GM10266 (cell line): ENCODE data around the gene PTPRN2.

ENCODE experiments used
- DNase-seq: peaks from one replicate; pipeline ENCODE4 v3.0.0; 2012; ENCODE audit errors: extremely low spot score
- TF ChIP-seq, protein P1 (sequence below): IDR thresholded peaks from 2 replicates; pipeline ENCODE4 v1.5.1; 2012; ENCODE audit warnings: mild to moderate bottlenecking, low read depth; ENCODE audit not compliant: control insufficient read depth, insufficient read depth; ENCODE audit errors: missing control alignments

PTPRN2 gene

DNA sequence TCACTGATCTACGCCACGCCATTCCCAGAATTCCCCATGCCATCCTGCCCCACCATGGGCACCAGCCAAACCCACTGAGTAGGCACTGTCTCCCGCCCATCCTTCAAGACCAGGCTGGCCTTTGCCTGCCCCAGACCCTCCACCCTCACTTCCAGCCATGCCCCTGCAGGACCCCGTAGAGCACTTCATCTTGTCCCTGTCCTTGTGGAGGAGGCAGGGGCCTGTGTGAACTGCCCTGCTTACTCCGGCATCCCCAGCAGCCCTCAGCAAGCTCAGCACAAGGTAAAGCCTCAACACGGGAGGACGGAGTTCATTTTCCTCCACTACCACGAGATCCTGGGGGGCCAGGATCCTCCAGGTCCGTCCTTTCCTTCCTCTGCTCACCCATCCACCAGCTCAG is 577.7 kb downstream of the PTPRN2 start:
- no peak for DNase-seq
- TF ChIP-seq, protein P1, sequence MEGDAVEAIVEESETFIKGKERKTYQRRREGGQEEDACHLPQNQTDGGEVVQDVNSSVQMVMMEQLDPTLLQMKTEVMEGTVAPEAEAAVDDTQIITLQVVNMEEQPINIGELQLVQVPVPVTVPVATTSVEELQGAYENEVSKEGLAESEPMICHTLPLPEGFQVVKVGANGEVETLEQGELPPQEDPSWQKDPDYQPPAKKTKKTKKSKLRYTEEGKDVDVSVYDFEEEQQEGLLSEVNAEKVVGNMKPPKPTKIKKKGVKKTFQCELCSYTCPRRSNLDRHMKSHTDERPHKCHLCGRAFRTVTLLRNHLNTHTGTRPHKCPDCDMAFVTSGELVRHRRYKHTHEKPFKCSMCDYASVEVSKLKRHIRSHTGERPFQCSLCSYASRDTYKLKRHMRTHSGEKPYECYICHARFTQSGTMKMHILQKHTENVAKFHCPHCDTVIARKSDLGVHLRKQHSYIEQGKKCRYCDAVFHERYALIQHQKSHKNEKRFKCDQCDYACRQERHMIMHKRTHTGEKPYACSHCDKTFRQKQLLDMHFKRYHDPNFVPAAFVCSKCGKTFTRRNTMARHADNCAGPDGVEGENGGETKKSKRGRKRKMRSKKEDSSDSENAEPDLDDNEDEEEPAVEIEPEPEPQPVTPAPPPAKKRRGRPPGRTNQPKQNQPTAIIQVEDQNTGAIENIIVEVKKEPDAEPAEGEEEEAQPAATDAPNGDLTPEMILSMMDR, result no peak

DNA sequence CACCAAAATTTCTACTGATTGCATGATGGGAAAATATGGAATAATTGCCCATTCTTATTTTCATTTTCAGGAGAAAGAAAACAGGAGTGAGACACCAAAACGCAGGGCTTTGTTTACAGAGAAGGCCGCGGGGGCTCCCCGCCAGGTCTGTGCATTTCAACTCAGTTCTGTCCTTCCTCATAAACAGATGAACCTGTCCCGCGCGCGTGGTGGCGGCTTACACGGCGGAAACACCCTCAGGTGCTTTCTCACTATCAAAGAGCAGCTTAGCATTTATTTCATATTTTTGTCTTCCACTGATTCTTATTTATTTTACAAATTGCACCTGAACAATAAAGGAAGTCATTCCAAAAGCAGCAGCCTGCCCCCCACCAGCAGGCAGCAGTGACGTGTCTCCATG is 579.4 kb downstream of the PTPRN2 start:
- TF ChIP-seq, protein P1, result no peak
- DNase-seq, result no peak

DNA sequence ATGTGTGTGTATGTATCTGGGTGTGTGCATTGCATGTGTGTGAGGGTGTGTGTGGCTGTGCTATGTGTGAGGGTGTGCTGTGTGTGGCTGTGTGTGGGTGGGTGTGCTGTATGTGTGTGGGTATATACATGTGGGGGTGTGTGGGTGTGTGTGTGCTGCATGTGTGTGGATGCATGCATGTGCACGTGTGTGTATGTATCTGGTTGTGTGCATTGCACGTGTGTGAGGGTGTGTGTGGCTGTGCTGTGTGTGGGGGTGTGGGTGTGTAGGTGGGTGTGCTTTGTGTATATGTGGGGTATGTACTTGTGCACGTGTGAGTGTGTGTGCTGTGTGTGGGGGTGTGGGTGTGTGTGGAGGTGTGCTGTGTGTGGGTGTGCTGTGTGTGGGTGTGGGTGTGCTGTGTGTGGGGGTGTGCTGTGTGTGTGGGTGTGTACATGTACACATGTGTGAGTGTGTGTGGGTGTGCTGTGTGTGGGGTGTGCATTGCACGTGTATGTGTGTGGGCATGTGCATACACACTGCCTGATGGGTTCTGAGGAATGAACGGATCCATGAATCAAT is 579.8 kb downstream of the PTPRN2 start:
- TF ChIP-seq, protein P1, result no peak
- no peak for DNase-seq

DNA sequence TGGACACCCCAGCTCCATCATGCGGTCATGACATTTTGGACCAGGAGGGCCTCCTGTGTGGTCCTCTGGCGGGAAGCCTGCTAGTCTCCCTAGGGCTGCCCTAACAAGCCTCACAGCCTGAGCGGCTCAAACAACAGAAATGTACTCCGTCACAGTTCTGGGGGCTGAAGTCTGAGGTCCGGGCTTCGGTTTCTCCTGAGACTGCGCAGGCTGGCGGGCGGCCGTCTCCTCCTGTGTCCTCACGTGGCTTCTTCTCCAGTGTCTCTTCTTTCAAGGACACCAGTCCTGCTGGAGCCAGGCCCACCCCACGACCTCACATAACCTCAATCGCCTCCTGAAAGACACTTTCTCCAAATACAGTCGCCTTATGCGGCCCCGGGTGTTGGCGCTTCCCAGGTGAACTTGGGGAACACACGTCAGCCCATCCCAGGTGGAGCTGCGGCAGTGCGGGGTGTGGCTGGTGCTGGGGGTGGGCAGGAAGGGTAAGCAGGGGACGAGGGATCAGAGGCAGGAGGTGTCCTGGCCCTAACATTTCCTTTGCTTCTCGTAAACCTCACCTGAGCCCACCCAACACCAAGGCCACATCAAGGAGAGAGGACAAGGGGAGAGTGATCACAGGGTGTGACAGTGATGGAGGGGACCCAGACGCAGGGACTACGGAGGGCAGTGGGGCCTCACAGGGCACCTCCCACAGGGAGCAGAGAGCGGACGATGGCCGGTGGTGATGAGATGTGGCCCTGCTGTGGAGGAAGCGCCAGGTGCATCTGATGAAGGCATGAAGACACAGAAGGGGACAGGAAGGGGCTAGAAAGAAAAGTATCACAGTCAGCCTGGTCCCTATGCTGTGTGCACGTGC is 580.6 kb downstream of the PTPRN2 start:
- no peak for DNase-seq
- TF ChIP-seq, protein P1, result no peak

DNA sequence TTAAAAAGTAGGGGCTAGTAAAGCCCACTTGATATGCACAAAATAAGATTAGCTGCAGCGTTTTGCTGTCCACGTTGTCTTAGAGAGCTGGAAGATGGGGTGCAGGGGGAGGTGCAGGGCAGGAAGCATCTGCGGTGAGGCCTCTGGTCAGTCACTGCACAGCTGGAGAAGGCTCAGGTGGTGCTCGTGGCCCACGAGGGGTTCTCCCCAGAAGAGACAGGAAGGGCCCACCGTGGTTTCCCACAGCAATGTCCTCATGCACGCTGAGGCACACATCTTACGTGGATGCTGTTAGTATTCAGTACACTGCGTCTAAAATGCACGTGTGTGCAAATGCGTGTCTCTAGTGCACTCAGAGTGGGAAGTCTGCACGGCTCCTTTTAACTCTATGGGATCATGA is 582.1 kb downstream of the PTPRN2 start:
- DNase-seq, result no peak
- TF ChIP-seq, protein P1, result no peak

DNA sequence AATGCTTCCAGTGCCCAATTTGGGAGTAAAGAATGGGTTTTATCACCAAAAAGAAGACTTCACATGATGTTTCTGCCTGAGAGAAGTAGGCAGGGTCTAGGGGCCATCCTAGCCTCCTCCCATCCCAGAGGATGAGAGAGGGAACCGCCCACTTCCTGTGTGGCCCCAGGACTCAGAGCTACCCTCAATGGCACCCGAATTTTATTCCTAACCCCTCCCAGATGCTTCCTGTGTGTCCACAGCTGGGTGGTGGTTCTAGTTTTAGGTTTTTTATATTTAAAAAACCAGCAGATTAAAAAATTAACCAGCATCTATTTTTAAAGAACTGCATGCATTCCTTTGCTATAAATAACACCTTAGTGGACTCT is 583.5 kb downstream of the PTPRN2 start:
- TF ChIP-seq, protein P1, result no peak
- DNase-seq, result no peak

DNA sequence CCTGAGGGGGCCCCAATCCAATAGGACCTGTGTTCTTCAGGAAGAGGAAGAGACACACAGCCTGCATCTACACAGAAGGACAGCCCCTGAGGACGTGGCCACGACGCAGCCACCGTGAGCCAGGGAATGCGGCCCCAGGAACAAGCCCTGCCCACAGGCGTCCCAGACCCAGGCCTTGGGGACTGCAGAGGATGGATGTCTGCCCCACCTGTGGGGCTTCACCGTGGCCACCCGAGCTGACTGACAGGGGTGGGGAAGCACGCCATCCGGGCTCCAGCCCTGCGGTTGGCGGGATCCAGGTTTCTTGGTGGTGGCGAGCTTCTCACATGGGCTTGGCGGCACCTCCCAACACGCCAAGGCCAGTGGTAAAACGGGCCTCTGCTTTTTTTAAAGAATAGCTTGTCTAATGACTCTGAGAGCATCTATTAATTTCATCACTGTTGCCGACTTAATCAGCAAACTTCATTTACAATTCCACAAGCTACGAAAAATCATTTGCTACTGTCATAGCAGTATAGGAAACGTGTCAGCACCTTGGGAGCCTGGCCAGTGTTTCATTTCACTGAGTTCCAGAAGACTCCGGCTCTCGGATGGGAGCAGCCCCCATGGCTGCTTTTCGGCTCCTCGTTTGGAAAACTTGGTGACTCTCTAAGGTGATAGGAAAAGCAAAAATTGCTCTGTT is 584.0 kb downstream of the PTPRN2 start:
- no peak for DNase-seq
- TF ChIP-seq, protein P1, result no peak
